Measurements from ENCODE around the gene PRR7. TPM values are rescaled to one million over a fixed set of nuclear protein-coding genes. Genes with fewer than 3 reads are reported as not detected.

Gene PRR7
- polyA plus RNA-seq, 1 of the 3 experiments (the other 2 are of a cell fraction): 17.1 TPM

DNA sequence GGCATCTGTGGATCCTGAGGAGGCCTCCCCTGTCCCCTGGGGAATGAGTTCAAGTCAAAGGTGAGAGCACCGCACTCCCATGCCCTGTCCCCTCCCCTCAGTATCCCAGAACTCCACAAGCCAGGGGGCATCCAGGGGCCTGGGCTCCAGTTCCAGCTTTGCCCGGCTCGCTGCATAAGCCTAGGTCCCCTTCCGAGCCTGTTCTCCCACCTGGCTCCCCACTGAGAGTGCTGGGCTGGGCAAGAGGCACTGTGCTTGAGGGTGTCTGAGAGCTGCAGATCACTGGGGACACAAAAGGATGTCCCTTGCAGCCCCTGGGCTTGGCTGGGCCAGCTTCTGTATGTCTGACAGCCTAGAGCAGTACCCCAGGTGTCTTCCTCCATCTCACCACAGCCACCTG is 58.5 kb downstream of the PRR7 start (continued):
- TF ChIP-seq, protein P1, sequence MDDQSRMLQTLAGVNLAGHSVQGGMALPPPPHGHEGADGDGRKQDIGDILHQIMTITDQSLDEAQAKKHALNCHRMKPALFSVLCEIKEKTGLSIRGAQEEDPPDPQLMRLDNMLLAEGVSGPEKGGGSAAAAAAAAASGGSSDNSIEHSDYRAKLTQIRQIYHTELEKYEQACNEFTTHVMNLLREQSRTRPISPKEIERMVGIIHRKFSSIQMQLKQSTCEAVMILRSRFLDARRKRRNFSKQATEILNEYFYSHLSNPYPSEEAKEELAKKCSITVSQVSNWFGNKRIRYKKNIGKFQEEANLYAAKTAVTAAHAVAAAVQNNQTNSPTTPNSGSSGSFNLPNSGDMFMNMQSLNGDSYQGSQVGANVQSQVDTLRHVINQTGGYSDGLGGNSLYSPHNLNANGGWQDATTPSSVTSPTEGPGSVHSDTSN (IDR thresholded peaks at IDR 0.05): no peak
- TF ChIP-seq, protein P2, sequence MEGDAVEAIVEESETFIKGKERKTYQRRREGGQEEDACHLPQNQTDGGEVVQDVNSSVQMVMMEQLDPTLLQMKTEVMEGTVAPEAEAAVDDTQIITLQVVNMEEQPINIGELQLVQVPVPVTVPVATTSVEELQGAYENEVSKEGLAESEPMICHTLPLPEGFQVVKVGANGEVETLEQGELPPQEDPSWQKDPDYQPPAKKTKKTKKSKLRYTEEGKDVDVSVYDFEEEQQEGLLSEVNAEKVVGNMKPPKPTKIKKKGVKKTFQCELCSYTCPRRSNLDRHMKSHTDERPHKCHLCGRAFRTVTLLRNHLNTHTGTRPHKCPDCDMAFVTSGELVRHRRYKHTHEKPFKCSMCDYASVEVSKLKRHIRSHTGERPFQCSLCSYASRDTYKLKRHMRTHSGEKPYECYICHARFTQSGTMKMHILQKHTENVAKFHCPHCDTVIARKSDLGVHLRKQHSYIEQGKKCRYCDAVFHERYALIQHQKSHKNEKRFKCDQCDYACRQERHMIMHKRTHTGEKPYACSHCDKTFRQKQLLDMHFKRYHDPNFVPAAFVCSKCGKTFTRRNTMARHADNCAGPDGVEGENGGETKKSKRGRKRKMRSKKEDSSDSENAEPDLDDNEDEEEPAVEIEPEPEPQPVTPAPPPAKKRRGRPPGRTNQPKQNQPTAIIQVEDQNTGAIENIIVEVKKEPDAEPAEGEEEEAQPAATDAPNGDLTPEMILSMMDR (IDR thresholded peaks at IDR 0.05): no peak
- TF ChIP-seq RFX5 (IDR thresholded peaks at IDR 0.05; ENCODE audit: low read length): no peak

Other genes with a start within 250 kb of the PRR7 start
- gene RAB24, start 143.1 kb upstream of the PRR7 start, polyA plus RNA-seq (2012; rRNA removed): 101 and 117 TPM in 2 replicates
- 344 TPM in 2 replicates for gene PRELID1, start 143.0 kb upstream of the PRR7 start, polyA plus RNA-seq (2012; rRNA removed)
- gene MXD3, start 134.9 kb upstream of the PRR7 start, polyA plus RNA-seq (2012; rRNA removed): 22.6 and 23.1 TPM in 2 replicates
- gene LMAN2, start 95.1 kb upstream of the PRR7 start, polyA plus RNA-seq (2012; rRNA removed): 380 and 500 TPM in 2 replicates
- gene RGS14, start 88.9 kb upstream of the PRR7 start, polyA plus RNA-seq (2012; rRNA removed): 26.5 and 27.6 TPM in 2 replicates
- 0.03 TPM in 1 of 2 replicates, not detected in the other for gene SLC34A1, start 62.4 kb upstream of the PRR7 start, polyA plus RNA-seq (2012; rRNA removed)
- gene PFN3, start 46.2 kb upstream of the PRR7 start, polyA plus RNA-seq (2012; rRNA removed): not detected in 2 replicates
- 3.8 and 4.3 TPM in 2 replicates for gene F12, start 37.2 kb upstream of the PRR7 start, polyA plus RNA-seq (2012; rRNA removed)
- gene GRK6, start 20.1 kb upstream of the PRR7 start, polyA plus RNA-seq (2012; rRNA removed): 35.9 and 39.5 TPM in 2 replicates
- gene DBN1, start 26.8 kb downstream of the PRR7 start, polyA plus RNA-seq (2012; rRNA removed): 176 and 244 TPM in 2 replicates
- 183 and 206 TPM in 2 replicates for gene PDLIM7, start 50.8 kb downstream of the PRR7 start, polyA plus RNA-seq (2012; rRNA removed)
- 1.9 and 2.2 TPM in 2 replicates for gene DOK3, start 63.0 kb downstream of the PRR7 start, polyA plus RNA-seq (2012; rRNA removed)
- 158 and 176 TPM in 2 replicates for gene DDX41, start 70.1 kb downstream of the PRR7 start, polyA plus RNA-seq (2012; rRNA removed)
- gene FAM193B, start 107.7 kb downstream of the PRR7 start, polyA plus RNA-seq (2012; rRNA removed): 44.4 and 48.1 TPM in 2 replicates
- 264 and 320 TPM in 2 replicates for gene TMED9, start 145.4 kb downstream of the PRR7 start, polyA plus RNA-seq (2012; rRNA removed)
- 37.5 and 39.1 TPM in 2 replicates for gene B4GALT7, start 153.3 kb downstream of the PRR7 start, polyA plus RNA-seq (2012; rRNA removed)

Measured in SK-N-SH (cell line).